Keratinocyte (primary cell): ENCODE measurements around the gene TANC2.

Experiments
- CTCF ChIP-seq, 3 experiments: IDR thresholded peaks in 1 of 3; conservative IDR thresholded peaks in 1 of 3; optimal IDR thresholded peaks in 1 of 3; 2 replicates in 2 of 3; 3 replicates in 1 of 3; pipeline versions ENCODE3 to v1.5.1; 2011; ENCODE audit warnings: low read length in 3 of 3, mild to moderate bottlenecking in 3 of 3, moderate library complexity in 2 of 3, control low read depth in 1 of 3, inconsistent platforms in 1 of 3; ENCODE audit not compliant: insufficient read depth in 2 of 3; ENCODE audit errors: extremely low read depth in 1 of 3
- EZH2 ChIP-seq: IDR thresholded peaks from one replicate; pipeline ENCODE4 v1.6.1; 2012; ENCODE audit warnings: inconsistent platforms, mild to moderate bottlenecking, low read length, moderate library complexity

GRCh38 chr17:62971853-62972252, 5.8 kb downstream of the TANC2 start:
- no peak for TF ChIP-seq CTCF (optimal IDR thresholded peaks at IDR 0.05 in 1 of 3, IDR thresholded peaks at IDR 0.05 in 1 of 3, conservative IDR thresholded peaks at IDR 0.05 in 1 of 3; ENCODE audit: extremely low read depth in 1 of 3, insufficient read depth in 2 of 3, low read length in 3 of 3)
- TF ChIP-seq EZH2: no peak
